ENCODE results near the gene COX6B1.
"Not testable (repeated sequence)": the region's sequence is repeated elsewhere in the genome, so short reads cannot be mapped to it uniquely, and the experiment has no call there.

Gene COX6B1

DNA sequence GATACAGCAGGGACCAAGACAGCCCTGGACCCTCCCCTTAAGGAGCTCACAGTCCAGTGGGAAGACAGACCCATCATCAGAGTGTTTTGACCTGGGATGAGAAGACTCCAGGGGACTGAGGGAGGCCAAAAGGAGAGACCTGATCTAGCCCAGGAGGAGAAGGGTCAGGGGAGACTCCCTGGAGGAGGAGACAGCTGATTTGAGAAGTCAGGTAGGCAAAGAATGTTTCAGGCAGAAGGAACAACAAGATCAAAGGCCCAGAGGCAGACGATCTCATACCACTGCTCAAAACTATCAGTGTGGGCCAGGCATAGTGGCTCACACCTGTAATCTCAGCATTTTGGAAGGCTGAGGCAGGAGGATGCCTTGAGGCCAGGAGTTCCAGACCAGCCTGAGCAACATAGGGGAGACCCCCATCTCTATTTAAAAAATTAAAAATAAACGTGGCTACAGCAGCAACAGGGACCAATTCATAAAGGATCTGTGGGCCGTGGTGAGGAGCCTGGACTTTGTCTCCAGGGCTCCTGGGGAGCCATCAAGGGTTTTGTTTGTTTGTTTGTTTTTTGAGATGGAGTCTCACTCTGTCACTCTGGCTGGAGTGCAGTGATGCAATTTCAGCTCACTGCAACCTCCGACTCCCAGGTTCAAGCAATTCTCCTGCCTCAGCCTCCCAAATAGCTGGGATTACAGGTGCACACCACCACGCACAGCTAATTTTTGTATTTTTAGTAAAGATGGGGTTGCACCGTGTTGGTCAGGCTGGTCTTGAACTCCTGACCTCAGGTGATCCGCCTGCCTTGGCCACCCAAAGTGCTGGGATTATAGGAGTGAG, 2.2 kb upstream of the COX6B1 start:
- no peak overlapping the region for H3K4me3 ChIP-seq (replicated peaks; ENCODE audit: low read depth, low read length)
- no peak for DNase-seq (ENCODE audit: extremely low read depth, low read depth)
- TF ChIP-seq, protein P1, sequence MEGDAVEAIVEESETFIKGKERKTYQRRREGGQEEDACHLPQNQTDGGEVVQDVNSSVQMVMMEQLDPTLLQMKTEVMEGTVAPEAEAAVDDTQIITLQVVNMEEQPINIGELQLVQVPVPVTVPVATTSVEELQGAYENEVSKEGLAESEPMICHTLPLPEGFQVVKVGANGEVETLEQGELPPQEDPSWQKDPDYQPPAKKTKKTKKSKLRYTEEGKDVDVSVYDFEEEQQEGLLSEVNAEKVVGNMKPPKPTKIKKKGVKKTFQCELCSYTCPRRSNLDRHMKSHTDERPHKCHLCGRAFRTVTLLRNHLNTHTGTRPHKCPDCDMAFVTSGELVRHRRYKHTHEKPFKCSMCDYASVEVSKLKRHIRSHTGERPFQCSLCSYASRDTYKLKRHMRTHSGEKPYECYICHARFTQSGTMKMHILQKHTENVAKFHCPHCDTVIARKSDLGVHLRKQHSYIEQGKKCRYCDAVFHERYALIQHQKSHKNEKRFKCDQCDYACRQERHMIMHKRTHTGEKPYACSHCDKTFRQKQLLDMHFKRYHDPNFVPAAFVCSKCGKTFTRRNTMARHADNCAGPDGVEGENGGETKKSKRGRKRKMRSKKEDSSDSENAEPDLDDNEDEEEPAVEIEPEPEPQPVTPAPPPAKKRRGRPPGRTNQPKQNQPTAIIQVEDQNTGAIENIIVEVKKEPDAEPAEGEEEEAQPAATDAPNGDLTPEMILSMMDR (IDR thresholded peaks at IDR 0.05; ENCODE audit: low read depth, low read length, missing control alignments): no peak

DNA sequence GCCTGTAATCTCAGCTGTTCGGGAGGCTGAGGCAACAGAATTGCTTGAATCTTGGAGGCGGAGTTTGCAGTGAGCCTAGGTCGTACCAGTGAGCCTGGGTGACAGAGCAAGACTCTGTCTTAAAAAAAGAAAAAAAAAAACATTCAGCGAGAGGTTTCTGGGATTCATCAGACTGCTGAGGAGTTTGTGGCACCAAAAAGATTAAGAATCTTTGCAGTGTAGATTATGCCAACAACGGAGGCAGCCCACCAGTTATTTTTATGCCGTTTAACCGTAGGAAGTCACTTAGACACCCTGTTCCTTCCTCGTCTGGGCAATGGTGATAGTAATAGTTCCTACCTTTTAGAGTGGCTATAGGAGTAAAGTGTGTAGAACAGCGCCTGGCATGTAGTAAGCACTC, 2.5 kb downstream of the COX6B1 start:
- DNase-seq (ENCODE audit: extremely low read depth, low read depth): no peak
- TF ChIP-seq, protein P1 (IDR thresholded peaks at IDR 0.05; ENCODE audit: low read depth, low read length, missing control alignments): no peak
- no peak overlapping the region for H3K4me3 ChIP-seq (replicated peaks; ENCODE audit: low read depth, low read length)

DNA sequence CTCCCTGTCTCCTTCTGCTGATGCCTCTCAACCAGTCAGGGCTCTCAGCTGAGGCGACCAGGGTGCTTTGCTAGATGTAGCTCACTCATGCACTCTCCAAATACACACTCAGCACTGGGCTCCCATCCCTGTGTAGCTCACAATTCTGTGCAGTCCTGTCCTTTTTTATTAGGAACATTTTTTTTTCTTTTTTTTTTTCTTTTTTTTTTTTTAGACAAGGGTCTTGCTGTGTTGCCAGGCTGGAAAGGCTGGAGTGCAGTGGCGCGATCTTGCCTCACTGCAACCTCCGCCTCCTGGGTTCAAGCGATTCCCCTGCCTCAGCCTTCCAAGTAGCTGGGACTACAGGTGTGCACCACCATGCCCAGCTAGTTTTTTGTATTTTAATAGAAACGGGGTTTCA, 6.7 kb downstream of the COX6B1 start:
- H3K4me3 ChIP-seq (replicated peaks; ENCODE audit: low read depth, low read length); DNase-seq (ENCODE audit: extremely low read depth, low read depth): not testable (repeated sequence)

DNA sequence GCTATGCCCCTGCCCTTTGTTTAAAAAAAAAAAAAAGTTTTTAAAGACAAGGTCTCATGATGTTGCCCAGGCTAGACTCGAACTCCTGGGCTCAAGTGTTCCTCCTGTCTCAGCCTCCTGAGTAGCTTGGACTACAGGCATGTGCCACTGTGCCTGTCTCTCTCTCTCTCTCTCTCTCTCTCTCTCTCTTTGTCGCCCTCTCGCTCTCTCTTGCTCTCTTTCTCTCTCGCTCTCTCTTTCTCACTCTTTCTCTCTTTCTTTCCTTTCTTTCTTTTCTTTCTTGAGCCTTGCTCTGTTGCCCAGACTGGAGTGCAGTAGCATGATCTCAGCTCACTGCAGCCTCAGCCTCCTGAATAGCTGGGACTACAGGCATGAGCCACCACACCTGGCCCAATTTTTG, 7.5 kb downstream of the COX6B1 start:
- TF ChIP-seq, protein P1 (IDR thresholded peaks at IDR 0.05; ENCODE audit: low read depth, low read length, missing control alignments): no peak
- no peak for DNase-seq (ENCODE audit: extremely low read depth, low read depth)
- no peak overlapping the region for H3K4me3 ChIP-seq (replicated peaks; ENCODE audit: low read depth, low read length)

DNA sequence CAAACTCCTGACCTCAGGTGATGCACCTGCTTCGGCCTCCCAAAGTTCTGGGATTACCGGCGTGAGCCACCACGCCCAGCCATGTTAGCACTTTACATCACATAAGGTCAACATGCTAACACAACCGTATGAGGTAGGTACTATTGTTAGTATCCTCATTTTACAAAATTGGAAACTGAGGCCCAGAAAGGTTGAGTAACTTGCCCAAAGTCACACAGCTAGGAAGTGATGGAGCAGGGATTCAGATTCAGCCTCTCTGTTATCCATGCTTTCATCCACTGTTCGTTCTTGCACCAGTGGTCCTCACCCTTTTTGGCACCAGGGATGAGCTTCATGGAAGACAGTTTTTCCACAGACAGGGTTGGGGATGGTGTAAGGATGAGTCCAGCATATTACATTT, 8.6 kb downstream of the COX6B1 start:
- TF ChIP-seq, protein P1 (IDR thresholded peaks at IDR 0.05; ENCODE audit: low read depth, low read length, missing control alignments): no peak
- no peak for DNase-seq (ENCODE audit: extremely low read depth, low read depth)
- no peak overlapping the region for H3K4me3 ChIP-seq (replicated peaks; ENCODE audit: low read depth, low read length)

DNA sequence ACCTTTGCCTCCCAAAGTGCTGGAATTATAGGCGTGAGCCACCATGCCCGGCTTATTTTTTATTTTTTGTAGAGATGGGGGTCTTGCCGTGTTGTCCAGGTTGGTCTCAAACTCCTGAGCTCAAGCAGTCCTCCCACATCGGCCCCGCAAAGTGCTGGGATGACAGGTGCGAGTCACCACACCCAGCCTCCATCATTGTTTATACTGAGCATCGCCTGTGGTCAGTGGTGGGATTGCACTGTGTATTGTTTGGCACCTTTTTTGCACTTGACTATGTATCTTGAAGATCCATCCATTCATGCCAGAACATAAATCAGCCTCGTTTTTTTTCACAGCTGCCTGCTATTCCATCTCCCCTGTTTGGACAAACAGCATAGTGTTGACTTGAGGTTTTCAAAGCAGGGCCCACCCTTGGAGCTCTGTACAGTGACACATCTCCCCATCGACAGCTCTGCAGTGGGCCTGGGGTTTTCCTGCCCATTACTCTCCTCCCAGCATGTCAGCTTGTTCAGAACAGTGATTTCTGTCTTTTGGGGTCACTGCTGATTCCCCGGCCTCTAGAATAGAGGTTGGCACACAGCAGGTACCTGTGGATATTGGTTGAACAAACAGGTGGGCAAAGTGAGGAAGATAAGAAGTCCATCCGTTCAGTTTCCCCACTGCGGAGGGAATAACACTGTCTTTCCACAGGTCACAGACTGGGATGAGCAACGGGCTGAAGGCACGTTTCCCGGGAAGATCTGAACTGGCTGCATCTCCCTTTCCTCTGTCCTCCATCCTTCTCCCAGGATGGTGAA, 10.0 kb downstream of the COX6B1 start:
- DNase-seq (ENCODE audit: extremely low read depth, low read depth): no peak
- TF ChIP-seq, protein P1 (IDR thresholded peaks at IDR 0.05; ENCODE audit: low read depth, low read length, missing control alignments): no peak
- no peak overlapping the region for H3K4me3 ChIP-seq (replicated peaks; ENCODE audit: low read depth, low read length)

DNA sequence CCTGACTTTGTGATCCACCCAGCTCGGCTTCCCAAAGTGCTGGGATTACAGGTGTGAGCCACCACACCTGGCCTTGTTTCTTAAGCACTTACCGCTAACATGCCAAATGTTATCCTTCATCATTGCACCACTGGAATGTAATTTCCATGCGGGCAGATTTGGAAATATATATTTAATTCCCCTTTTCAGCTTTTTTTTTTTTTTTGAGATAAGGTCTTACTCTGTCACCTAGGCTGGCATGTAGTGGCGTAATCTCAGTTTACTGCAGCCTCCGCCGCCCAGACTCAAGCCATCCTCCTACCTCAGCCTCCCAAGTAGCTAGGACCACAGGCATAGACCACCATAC, 13.8 kb downstream of the COX6B1 start:
- TF ChIP-seq, protein P1 (IDR thresholded peaks at IDR 0.05; ENCODE audit: low read depth, low read length, missing control alignments): no peak

More for the DNA sequence above, 13.8 kb downstream of the COX6B1 start:
- no peak for DNase-seq (ENCODE audit: extremely low read depth, low read depth)
- no peak overlapping the region for H3K4me3 ChIP-seq (replicated peaks; ENCODE audit: low read depth, low read length)

Data from HFF-Myc (cell line).